AG09319 (cell line): ENCODE data around the gene ASS1.
A peak's percentile ranks its signal among the peaks of the same experiment; 100 is the strongest.
"Not testable (repeated sequence)": the region's sequence is repeated elsewhere in the genome, so short reads cannot be mapped to it uniquely, and the experiment has no call there.

Experiments used
- DNase-seq: peaks from one replicate; pipeline ENCODE4 v3.0.0-alpha.2; 2010; ENCODE audit warnings: low read depth; ENCODE audit errors: extremely low read depth
- CTCF ChIP-seq: IDR thresholded peaks from 2 replicates; pipeline ENCODE4 v1.5.1; 2011; ENCODE audit warnings: low read depth, mild to moderate bottlenecking, inconsistent platforms, low read length, moderate library complexity

The ASS1 gene

GRCh38 chr9:130430734-130431535, 13.8 kb upstream of the ASS1 start:
- TF ChIP-seq CTCF: no peak
- no peak for DNase-seq

GRCh38 chr9:130431536-130432303, 13.0 kb upstream of the ASS1 start:
- no peak for DNase-seq
- no peak for TF ChIP-seq CTCF

- TF ChIP-seq CTCF: no peak
- DNase-seq: no peak
Observed at GRCh38 chr9:130432362-130432761, 12.4 kb upstream of the ASS1 start.

- no peak for DNase-seq
- no peak for TF ChIP-seq CTCF
Observed at GRCh38 chr9:130432796-130433167, 12.0 kb upstream of the ASS1 start.

- DNase-seq: no peak
- TF ChIP-seq CTCF: peak; percentile 36
Observed at GRCh38 chr9:130433168-130433946, 11.4 kb upstream of the ASS1 start.

- no peak for TF ChIP-seq CTCF
- DNase-seq: no peak
Observed at GRCh38 chr9:130433947-130434262, 10.9 kb upstream of the ASS1 start.

GRCh38 chr9:130434656-130435055, 10.1 kb upstream of the ASS1 start:
- DNase-seq: not testable (repeated sequence)
